ENCODE measurements around the gene SEMA4C.

The SEMA4C gene

GRCh38 chr2:96819876-96820511, 49.9 kb downstream of the SEMA4C start:
- DNase-seq (ENCODE audit: low read depth in 3 of 3): no peak

GRCh38 chr2:96819128-96819875, 50.6 kb downstream of the SEMA4C start:
- DNase-seq (ENCODE audit: low read depth in 3 of 3): no peak

DNA sequence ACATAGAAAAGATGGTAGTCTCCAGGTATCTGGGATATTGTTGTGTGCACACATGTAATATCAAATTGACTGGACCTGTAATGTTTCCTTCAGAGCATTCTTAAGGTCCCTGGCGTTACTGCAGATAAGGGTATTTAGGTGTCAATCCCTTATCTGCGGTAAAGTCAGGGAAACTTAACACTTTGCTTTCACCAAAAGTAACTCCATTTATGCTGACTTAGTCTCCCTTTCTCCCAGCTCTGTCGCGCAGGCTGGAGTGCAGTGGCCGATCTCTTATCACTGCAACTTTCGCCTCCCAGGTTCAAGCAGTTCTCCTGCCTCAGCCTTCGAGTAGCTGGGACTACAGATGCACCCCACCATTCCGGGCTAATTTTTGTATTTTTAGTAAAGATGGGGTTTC, 52.0 kb downstream of the SEMA4C start:
- DNase-seq (ENCODE audit: low read depth in 3 of 3): no peak

- no peak for DNase-seq (ENCODE audit: low read depth in 3 of 3)
These were observed 52.8 kb downstream of the SEMA4C start for GRCh38 chr2:96816836-96817702.

DNA sequence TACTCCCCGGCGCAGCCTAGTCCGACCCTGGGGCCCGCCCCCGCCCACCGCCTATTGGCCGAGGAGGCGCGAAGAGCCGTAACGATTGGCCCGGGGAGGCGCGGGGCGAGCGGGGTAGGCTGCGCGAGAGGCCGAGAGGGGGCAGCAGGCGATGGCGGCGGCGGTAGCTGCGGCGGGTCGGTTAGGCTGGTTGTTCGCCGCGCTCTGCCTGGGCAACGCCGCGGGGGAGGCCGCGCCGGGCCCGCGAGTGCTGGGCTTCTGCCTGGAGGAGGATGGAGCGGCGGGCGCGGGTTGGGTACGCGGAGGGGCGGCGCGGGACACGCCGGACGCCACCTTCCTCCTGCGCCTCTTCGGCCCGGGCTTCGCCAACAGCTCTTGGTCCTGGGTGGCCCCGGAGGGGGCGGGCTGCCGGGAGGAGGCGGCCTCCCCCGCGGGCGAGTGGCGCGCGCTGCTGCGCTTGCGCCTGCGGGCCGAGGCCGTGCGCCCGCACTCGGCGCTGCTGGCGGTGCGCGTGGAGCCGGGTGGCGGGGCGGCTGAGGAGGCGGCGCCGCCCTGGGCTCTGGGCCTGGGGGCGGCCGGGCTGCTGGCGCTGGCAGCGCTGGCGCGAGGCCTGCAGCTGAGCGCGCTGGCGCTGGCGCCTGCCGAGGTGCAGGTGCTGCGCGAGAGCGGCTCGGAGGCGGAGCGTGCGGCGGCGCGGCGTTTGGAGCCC, 53.6 kb downstream of the SEMA4C start, which contains the start of gene CNNM3:
TSS of gene CNNM3 (plus strand) at position 142 of the 709 bp plus-strand sequence. CDS start at position 152, 10 bp downstream.
- peak; percentile 92 to 97 (median 95) for DNase-seq (ENCODE audit: low read depth in 3 of 3)

- no peak for DNase-seq (ENCODE audit: low read depth in 3 of 3)
These were observed 54.4 kb downstream of the SEMA4C start for GRCh38 chr2:96815326-96816126.

GRCh38 chr2:96813656-96814055, 56.2 kb downstream of the SEMA4C start:
- no peak for DNase-seq (ENCODE audit: low read depth in 3 of 3)

DNA sequence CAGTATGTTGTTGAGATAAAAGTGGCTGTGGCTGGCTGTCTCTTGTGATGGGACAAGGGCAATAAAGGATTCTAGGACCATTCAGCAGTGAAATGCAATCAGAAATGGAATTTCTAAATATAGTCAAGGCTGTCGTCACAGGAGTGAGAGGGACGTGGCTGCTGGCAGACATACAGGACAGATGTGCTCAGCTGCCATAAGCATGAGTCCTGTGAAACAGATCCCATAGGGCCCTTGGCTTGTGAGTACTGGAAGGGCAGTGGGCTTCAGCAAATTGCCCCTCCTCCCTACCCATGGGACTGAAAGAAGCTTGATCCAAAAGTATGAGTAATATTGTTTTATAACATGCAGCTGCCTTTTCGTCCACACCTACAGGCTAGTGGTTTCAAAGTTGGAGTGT, 58.0 kb downstream of the SEMA4C start:
- DNase-seq (ENCODE audit: low read depth in 3 of 3): no peak

GRCh38 chr2:96810783-96811192, 59.1 kb downstream of the SEMA4C start:
- no peak for DNase-seq (ENCODE audit: low read depth in 3 of 3)

DNA sequence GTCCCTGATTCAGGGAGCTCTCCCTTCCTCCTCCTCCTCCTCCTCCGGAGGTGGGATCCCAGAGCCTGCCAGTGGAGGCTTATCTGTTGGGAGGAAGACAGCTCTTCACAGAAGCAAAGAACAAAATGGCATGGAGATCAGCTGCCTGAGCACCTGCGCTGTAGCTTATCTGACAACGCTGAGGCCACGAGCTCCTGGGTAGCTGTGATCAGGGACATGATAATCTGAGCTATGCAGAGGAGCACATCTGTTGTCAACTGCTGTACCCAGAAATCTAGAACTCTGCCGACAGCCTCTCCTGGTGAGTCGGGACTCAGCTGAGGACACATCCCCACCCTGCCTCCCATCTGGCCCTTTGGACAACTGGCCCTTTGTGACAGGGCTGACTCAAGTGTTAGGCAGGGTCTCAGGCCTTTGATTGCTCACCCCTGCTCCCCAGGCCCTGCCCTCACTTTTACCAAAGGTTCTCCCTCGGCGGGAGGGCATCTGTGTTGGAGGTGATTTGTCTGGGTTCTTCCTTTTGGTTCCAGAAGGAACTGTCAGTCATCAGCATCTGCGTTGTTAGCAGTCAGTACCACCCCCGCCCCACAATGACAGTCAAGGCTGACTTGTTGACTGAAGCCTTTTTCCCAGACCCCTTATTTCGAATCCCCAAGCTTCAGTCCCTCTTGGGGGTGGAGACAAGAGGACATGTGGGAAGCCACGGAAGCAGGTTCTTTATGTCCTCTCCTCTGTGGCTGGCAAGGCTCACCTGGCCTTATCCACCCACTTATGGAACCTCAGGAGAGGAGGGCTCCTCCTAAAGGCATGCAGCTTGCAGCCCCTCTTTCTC, 59.7 kb downstream of the SEMA4C start:
- no peak for DNase-seq (ENCODE audit: low read depth in 3 of 3)
